Body of pancreas (tissue), 4 donors: ENCODE data around the gene MARK4.

Experiments
- POLR2A ChIP-seq, 3 donors: fragments of 450-650 bp; IDR thresholded peaks; one replicate each; pipeline ENCODE4 v1.6.1; 2016; ENCODE audit warnings: antibody characterized with exemption in 3 of 3, mild to moderate bottlenecking in 2 of 3
- TF ChIP-seq, protein P1 (sequence below), 7 experiments: fragments of 450-650 bp in 4 of 7; fragments of 200-600 bp in 3 of 7; sonication (generic) in 3 of 7; IDR thresholded peaks; one replicate each; pipeline ENCODE4 v1.5.1; 2016 to 2019; ENCODE audit warnings: antibody characterized with exemption in 7 of 7

- TF ChIP-seq POLR2A (IDR thresholded peaks at IDR 0.05): no peak
- TF ChIP-seq, protein P1, sequence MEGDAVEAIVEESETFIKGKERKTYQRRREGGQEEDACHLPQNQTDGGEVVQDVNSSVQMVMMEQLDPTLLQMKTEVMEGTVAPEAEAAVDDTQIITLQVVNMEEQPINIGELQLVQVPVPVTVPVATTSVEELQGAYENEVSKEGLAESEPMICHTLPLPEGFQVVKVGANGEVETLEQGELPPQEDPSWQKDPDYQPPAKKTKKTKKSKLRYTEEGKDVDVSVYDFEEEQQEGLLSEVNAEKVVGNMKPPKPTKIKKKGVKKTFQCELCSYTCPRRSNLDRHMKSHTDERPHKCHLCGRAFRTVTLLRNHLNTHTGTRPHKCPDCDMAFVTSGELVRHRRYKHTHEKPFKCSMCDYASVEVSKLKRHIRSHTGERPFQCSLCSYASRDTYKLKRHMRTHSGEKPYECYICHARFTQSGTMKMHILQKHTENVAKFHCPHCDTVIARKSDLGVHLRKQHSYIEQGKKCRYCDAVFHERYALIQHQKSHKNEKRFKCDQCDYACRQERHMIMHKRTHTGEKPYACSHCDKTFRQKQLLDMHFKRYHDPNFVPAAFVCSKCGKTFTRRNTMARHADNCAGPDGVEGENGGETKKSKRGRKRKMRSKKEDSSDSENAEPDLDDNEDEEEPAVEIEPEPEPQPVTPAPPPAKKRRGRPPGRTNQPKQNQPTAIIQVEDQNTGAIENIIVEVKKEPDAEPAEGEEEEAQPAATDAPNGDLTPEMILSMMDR (IDR thresholded peaks at IDR 0.05): no peak
Measured at GRCh38 chr19:45351401-45351952, 100.4 kb downstream of the MARK4 start.
